ENCODE results near the gene DACT2.
"Not testable (repeated sequence)": the region's sequence is repeated elsewhere in the genome, so short reads cannot be mapped to it uniquely, and the experiment has no call there.

Gene DACT2, protein sequence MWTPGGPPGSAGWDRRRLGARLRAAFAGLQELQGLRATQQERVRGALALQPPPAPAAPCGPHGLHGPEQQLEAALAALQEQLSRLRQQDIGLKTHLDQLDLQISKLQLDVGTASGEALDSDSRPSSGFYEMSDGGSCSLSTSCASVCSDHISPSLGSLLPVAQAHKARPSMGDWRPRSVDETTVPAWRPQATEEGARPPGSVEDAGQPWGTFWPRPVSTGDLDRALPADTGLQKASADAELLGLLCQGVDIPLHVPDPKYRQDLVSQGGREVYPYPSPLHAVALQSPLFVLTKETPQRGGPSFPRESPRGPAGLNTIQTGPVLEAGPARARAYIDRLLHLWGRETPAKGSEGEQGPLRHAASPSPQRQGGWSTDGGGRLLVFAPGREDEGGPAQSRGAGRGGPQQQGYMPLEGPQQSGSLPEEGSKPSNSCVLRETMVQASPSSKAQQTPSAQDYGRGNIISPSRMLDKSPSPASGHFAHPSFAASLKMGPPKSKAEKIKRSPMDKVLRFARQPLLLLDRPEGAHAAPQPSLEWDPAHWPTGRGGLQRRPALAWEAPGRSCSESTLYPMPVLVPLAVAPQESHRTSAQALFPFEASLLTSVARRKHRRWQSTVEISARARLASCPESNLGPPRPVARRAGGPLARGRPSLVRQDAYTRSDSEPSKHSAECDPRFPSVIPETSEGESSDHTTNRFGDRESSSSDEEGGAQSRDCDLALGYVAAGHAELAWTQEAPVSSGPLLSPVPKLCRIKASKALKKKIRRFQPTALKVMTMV

DNA sequence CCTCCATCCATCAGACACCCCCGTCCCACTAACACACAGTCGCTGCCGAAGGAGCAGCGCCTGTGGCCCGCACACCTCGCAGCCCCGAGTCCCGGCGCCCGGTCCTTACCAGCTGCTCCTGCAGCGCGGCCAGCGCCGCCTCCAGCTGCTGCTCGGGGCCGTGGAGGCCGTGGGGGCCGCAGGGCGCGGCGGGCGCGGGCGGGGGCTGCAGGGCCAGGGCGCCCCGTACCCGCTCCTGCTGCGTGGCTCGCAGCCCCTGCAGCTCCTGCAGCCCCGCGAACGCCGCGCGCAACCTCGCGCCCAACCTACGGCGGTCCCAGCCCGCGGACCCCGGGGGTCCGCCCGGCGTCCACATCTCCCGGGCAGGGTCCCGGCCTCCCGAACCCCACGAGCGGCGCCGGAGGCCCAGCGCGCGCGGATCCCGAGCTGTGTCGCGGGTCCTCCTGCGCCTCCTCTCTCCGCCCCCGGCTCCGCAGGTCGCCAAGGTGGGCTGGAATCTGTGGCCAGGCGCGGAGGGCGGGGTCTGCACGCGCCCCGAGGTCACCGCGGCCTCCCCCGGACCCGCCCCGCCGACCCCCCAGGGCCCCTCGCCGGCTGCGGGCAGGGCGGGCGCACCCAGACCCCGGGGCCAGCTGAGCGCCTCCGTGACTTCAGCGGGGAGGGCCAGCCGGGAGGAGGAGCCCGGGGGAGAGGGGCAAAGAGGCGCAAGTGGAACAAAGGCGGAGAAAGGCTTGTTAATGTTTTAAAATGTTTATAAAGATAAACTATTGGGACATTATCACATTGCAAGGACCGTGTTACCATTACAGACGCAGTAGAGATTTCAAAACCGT lies at the start of gene DACT2:
DACT2 (minus strand) TSS at position 499 of the 833 bp plus-strand sequence; CDS start at position 355, 144 bp downstream.
- DNase-seq = no peak

DNA sequence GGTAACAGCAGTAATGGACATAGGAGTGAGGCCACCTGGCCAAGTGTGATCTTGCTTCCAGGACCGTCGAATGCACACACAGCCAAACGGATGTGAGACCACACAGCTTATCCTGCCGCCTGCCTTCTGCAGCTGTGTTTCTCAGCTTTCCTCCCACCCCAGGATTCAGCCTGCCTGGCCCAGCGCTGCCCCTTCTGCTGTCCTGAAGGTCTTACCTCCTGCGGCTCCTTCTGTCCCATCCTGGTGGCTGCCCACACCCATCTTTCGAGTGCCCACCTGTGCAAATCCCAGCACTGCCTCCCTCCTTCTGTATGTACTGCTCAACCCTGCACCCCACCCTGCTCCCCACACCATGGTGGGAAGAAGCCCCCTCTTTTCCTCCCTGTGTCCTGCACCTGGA lies 49.4 kb upstream of the DACT2 start:
- DNase-seq = no peak

DNA sequence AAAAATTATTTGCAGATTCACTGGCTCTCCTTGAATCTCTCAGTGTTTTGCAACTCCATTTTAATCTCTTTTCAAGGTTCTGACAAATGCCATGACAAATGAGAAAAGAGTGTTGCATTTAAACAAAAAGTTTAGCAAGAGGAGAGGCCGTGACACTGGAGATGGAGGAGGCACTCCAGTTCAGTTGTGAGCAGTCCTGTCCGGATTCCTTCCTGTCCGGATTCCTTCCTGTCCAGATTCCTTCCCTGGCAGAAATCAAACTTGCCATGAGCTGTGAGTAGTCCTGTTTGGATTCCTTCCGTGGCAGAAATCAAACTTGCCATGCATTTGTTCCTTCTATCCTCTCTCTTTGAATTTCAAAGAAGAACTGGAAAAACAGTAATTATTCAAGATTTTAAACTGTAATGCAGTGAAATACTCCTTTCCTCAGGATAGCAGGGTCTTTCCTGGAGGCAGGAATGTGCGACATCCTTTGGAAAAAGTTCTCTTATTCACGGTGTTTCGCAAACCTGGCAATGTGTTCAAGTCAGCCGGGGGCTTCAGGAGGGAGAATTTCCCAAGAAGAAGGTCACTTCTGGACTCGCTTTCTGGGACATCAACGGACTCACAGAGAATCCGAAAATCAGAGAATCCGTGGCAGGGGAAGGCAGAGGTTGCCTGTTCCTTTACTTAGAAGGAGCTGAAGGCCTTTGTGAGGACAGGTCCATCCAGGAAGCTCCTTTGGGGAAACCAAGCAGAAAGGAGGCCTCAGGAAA lies 48.7 kb upstream of the DACT2 start:
- DNase-seq = no peak

DNA sequence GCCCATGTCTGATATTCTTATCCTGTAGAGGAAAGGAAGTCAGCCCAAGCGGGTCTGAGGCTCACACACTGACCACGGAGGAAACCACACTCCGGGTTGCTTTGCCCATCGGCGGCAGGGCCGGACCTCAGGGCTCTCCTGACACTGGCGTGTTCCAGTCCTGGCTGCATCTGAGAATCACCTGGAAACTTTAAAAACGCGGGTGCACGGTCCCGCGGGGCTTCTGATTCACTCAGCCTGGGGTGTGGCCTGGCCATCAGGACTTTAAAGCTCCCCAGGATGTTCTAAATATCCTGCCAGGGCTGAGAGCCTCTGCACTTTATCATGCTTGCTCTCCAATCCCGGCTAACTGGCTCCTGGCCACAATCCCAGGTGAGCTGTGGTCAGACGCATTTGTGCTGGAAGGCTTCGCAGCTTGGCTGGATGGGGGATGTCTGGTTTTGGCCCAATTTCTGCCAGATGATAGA lies 47.7 kb upstream of the DACT2 start:
- no peak for DNase-seq

DNA sequence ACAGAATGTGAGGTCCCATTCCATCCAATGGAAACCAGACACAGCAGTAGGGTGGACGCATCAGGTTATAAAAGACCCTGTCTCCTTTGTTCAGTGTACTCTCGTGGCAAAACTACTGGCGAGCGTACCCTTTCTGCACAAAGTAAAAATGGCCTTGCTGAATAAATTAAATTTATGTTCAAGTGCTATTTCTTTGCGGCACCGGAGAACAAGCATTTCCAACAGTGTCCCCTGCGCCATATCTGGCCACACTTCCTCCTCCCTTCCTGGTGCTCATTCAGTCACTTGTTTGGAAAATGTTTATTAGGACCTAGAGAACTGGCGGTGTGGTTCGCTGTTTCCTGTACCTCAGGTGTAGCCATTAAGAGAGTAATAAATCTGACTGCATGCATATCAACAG lies 46.9 kb upstream of the DACT2 start:
- DNase-seq = no peak

DNA sequence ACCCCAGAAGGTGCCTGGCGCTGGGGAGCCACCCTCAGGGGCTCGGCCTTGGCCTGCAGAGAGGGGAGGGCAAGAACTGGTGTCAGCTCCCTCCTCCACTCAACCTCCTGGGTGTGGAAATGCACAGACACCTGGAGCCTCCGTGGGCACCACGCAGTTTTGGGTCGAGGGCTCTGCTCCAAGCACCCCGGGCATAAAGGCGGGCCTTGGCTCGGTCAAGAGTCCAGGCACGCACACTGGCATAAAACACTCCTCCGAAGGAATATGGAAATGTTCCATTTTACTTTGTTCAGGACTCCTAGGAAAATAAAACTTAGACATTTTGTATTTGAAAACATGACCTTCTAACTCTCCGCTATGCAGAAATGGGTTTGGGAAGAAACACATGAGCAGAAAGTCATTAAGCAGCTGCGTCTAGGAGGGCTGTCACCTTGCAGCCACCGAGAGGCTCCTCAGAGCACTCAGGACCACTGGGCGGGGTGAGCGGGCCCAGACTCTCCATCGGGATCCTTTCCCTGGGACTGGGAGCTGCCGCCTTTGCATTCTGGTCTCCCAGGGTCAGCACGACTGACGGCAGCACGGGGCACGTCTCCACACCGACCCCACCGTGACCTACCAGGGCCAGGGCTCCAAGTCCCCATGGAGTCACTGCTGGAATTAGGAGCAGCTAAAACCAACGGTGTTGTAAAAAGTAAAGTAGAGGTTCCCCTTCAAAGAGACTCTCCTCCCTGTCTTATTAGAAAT lies 46.0 kb upstream of the DACT2 start:
- DNase-seq = no peak

DNA sequence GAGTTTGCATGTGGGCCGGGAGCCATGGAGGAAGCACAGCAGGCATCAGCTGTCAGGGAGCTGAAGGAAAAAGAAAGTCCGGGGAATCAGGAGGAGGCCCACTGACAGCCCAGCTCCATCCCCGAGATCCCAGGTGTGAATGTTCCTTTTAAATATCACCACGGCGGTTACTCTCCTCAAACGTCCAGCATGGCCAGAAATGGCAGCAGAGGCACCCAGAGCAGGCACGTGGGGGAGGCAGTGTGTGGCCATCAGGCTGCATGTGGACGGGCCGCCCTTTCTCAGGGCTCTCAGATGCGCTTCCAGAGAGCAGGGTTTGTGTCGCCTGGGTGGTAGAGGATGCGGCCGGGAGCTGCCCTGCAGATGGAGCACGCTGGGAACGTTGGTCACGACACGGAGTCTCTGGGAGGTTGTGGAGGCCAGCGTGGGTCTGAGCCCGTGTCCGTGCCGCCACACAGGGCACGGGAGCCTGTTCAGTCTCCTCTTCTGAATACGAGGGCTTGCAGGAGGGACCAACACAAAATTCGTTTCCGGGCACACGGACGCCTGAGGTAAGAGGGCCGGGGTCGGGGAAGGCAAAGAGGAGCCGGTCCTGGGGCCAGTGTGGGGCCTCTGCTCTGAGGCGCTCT lies 45.3 kb upstream of the DACT2 start:
- no peak for DNase-seq

DNA sequence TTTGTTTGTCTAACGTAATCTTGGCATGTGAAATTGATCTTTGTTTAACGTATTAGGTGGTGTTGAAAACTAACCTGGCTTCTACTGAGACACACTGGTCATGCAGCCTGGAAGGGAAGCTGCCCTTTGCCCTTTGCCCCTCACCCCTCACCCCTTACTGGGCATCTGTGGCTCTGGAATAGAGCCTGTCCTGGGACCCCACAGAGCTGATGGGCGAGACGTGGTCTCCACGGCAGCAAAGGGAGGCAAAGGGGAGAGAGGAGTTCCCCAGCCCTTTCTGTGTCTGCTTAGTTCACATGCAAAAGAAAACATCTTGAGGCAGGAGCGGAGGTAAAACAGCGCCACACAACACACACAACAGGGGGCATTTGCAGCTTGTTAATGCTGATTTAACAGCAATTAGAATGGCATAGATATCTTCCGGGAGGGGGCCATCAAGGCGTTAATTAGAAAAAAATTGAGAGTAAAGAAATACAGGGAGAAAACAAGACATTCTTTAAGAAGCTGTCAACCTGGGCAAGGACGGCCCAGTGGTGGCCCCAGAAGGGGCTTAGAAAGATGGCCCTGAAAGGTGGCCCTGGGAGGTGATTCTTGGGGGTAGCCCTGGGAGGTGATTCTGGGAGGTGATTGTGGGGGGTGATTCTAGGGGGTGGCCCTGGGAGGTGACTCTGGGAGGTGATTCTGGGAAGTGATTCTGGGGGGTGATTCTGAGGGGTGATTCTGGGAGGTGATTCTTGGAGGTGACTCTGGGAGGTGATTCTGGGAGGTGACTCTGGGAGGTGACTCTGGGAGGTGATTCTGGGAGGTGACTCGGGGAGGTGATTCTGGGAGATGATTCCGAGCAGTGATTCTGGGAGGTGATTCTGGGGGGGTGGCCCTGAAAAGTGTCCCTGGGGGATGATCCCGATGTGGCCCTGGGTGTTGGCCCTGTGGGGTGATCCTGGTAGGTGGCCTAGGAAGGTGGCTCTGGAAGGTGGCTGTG lies 44.5 kb upstream of the DACT2 start:
- no peak for DNase-seq

DNA sequence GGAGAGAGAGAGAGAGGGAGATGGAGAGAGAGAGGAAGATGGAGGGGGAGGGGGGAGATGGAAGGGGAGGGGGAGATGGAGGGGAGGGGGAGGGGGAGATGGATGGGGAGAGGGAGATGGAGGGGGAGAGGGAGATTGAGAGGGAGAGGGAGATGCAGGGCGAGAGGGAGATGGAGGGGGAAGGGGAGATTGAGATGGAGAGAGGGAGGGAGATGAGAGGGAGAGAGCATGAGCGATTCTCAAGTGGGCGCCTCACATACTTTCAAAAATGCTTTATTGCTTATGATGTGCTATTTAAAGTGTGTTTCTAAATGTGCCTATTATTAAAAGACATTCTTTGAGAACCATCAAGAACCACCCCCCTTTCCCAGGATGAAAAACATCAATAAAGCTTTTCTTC lies 43.7 kb upstream of the DACT2 start:
- DNase-seq = no peak

DNA sequence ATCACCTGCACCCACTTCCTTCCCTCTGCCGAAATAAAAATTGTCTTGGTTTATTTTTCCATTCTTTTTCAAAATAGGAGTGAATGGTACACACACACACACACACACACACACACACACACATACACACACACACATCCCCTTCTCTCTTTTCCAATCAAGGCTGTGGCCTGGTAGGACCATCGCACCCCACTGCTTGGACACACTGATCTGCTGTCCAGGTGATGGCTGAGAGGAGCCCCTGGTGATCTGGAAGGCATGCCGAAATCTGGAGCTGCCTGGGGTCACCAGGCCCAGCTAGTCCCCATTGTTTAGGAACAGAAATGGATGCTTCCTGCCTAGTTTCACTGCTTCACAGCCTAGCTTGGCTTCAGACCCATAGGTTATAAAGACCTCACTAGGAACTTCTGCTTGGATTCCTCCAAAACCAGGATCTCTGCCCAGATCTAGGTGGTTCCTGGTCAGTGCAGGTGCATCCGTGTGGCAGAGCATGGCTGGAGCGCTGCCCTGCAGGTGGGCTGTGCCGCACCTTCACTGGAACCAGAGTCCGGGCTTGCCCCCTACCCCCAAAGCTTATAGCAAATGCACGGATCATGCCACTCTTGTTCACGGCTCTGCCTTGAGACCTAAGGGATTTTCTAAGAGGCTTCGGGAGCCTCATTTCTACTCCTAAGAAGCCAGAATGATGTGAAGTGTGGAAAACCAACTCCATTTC lies 42.9 kb upstream of the DACT2 start:
- DNase-seq = no peak

DNA sequence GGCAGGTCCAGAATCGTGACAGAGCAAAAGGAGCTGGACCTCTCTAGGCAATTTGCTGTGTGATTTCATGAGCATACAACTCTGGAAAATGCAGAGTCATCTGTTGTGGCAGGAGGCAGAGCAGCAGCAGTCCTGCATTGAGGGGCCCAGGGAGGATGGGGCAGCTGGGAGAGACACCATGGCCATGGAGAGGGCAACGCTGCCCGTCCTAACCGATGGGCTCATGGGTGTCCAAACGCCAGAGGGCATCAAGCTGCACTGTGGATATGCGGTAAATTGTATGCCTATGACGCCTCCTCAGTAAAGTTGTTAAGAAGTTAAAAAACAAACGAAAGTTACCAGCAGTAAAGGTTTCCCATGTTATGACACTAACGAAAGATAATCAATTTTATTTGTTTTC lies 42.2 kb upstream of the DACT2 start:
- no peak for DNase-seq

DNA sequence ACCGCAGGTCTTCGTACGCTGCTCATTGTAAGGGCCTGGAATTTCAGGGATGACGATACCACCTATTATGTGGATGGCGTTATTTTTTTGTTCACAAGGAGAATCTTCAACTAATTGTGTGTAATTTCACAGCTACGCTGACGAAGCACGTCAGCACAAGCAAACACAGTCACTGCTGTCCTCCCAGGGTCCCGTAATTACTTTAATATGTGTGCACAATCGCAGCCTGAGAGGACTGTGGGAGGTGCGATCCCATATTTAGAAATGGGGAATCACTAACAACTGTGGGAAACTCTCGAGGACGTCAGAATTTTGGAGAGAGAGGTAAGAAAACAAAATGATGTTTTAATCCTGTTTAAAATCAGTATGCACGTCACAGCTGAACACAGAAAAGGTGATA lies 40.2 kb upstream of the DACT2 start:
- no peak for DNase-seq

DNA sequence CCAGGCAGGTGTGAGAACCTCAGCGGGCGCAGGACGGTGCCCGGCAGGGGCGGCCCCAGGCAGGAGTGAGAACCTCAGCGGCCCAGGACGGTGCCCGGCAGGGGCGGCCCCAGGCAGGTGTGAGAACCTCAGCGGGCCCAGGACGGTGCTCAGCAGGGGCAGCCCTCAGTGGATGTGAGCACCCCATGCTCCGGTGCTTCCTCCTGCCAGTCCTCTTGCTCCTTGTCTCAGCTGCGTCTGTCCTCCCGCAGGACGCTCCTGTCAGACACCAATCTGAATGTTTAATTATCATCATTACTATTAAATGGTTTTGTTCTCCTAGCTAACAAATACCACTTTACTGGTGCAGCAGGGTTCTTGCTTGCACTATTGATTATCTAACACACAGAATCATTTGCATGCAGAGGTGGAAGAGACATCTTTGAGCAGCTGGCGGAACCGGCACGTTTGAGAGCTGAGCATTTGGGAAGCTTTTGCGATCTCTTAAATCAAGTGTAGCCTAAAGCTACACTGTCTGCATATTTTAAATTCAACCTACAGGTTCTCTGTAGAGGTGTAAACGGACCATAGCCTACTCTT lies 39.4 kb upstream of the DACT2 start:
- no peak for DNase-seq

DNA sequence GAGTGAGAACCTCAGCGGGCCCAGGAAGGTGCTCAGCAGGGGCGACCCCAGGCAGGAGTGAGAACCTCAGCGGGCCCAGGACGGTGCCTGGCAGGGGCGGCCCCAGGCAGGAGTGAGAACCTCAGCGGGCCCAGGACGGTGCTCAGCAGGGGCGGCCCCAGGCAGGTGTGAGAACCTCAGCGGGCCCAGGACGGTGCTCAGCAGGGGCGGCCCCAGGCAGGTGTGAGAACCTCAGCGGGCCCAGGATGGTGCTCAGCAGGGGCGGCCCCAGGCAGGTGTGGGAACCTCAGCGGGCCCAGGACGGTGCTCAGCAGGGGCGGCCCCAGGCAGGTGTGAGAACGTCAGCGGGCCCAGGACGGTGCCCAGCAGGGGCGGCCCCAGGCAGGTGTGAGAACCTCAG lies 37.3 kb upstream of the DACT2 start:
- not testable (repeated sequence) for DNase-seq

DNA sequence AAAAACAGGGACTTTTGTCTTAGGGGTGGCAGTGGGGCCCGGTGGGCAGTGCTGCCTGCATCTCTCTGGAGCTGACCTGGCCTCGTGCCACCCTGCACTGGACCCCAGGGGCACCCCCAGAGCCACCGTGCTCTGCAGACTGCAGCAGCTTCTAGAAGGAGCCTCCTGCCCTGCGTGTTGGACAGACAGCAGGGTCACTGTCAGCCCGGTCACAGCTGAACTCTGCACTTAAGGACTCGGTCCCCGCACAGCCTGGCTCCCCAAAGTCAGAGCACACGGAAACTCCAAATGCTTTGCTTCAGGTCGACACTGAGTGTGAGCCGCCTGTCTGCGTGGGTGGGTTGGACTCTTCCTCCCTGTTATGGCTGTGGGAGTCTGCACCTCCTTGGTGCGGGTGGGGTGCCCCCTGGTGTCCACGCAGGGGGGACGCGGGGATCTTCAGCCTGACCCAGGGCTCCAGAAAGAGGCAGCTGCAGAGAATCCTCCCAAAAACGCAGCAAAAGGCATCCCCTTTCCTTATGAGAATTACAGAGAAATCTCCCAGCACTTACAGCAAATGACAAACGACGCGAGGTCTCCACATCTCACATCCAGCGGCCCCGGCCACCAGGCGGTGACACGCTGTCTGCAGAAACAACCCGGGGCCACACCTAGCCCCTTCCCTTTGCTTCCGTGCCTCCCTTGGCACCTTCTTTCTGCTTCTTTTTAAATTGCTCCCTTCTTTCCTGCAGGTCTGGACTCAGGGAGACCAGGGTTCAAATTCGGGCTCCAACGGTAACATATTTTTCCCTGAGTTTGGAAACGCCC lies 36.3 kb upstream of the DACT2 start:
- DNase-seq = no peak

DNA sequence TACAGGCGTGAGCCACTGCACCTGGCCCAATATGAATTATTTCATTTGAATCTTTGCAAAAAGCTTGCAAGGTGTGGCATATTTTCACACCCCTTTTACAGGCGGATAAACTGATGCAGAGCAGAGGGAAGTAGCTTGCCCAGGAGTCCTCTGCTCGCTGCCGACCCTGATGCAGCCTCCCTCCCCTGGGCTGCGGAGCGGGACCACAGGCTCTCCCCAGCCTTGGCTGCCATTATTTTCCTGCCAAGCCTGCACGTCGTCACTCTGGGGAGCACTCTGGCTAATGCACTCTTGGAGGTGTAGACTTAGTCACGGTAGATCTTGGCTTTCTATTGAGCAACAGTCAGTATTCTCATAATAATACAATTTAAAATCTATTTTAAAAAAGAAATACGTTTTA lies 34.8 kb upstream of the DACT2 start:
- DNase-seq = no peak

DNA sequence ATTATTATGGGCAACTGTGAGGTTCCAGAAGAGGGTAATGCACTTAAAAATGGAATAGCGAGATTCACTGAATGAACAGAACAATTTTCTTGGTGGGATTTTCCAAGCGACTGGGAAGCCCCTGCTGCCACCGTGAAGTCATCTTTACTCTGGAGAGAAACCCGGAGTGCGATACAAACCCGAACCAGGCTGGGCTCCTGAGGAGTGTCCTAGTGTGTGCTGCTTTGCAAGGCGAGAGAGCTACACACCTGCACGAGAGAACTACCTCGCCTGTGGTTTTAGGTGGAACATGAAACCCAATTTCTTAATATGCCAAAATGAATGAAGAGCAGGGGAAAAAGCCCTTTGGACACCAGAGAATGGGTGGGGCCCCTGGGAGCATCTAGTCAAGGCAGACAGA lies 33.5 kb upstream of the DACT2 start:
- no peak for DNase-seq

DNA sequence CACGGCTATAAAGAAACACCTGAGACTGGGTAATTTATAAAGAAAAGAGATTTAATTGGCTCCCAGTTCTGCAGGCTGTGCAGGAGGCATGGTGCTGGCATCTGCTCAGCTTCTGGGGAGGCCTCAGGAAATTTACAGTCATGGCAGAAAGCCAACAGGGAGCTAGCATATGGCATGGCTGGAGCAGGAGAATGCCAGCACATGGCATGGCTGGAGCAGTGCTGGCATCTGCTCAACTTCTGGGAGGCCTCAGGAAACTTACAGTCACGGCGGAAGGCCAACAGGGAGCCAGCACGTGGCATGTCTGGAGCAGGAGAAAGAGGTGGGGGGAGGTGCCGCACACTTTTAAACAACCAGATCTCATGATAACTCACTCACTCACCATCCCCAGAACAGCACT lies 32.5 kb upstream of the DACT2 start:
- no peak for DNase-seq

Measured in activated naive CD4-positive, alpha-beta T cell treated with Interleukin-2 at 50 U/mL for 16 hours (primary cell).